ENCODE results near the gene FAM83G.
"Not testable (repeated sequence)": the region's sequence is repeated elsewhere in the genome, so short reads cannot be mapped to it uniquely, and the experiment has no call there.

Gene FAM83G

GRCh38 chr17:18937981-18938691 is 66.4 kb downstream of the FAM83G start:
- TF ChIP-seq, protein P1, sequence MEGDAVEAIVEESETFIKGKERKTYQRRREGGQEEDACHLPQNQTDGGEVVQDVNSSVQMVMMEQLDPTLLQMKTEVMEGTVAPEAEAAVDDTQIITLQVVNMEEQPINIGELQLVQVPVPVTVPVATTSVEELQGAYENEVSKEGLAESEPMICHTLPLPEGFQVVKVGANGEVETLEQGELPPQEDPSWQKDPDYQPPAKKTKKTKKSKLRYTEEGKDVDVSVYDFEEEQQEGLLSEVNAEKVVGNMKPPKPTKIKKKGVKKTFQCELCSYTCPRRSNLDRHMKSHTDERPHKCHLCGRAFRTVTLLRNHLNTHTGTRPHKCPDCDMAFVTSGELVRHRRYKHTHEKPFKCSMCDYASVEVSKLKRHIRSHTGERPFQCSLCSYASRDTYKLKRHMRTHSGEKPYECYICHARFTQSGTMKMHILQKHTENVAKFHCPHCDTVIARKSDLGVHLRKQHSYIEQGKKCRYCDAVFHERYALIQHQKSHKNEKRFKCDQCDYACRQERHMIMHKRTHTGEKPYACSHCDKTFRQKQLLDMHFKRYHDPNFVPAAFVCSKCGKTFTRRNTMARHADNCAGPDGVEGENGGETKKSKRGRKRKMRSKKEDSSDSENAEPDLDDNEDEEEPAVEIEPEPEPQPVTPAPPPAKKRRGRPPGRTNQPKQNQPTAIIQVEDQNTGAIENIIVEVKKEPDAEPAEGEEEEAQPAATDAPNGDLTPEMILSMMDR (IDR thresholded peaks at IDR 0.05; ENCODE audit: insufficient read depth, low read depth, low read length, missing control alignments) = no peak
- no peak overlapping the region for H3K4me3 ChIP-seq (ENCODE audit: low read length)
- no peak for DNase-seq (ENCODE audit: low read depth)

DNA sequence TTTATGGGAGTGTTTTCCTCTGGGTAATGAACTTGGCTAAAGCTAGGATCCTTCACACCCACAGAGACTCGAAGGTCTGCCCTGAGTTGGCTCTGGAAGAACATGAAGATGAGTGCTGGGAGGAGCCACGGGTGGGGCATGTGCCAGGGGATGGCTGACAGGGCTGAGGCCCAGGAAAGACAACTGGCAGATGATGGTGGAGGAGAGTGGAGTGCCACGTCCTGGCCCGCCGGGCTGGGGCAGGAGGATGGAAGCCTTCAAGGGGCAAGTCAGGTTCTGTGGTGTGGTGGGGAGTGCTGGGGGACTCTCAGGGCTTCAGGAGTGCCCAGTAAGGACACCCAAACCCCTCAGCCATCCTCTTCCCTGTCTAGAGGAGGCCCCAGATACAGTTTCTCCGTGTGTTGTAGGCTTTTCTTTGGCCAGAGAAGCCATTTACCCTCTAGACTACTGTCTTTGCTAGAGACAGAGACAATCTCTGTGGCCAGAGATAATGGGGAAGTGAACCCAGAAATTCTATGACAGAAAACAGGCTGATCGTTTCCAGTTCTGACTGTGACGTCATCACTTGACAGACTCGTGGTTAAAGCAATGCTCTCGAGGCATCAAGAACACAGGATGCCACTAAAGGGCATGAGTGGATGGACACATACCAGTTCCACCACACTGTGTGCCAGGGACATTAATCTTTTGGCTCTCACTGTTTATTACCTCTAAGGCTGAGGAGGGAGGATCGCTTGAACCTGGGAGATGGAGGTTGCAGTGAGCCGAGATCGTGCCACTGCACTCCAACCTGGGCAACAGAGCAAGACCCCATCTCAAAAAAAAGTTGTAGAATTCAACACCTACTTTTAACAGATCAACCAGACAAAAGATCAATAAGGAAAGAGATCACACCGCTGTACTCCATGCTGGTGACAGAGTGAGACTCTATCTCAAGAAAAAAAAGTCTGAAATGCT is 71.2 kb downstream of the FAM83G start:
- no peak overlapping the region for H3K4me3 ChIP-seq (ENCODE audit: low read length)
- no peak for DNase-seq (ENCODE audit: low read depth)
- TF ChIP-seq, protein P1 (IDR thresholded peaks at IDR 0.05; ENCODE audit: insufficient read depth, low read depth, low read length, missing control alignments) = no peak

DNA sequence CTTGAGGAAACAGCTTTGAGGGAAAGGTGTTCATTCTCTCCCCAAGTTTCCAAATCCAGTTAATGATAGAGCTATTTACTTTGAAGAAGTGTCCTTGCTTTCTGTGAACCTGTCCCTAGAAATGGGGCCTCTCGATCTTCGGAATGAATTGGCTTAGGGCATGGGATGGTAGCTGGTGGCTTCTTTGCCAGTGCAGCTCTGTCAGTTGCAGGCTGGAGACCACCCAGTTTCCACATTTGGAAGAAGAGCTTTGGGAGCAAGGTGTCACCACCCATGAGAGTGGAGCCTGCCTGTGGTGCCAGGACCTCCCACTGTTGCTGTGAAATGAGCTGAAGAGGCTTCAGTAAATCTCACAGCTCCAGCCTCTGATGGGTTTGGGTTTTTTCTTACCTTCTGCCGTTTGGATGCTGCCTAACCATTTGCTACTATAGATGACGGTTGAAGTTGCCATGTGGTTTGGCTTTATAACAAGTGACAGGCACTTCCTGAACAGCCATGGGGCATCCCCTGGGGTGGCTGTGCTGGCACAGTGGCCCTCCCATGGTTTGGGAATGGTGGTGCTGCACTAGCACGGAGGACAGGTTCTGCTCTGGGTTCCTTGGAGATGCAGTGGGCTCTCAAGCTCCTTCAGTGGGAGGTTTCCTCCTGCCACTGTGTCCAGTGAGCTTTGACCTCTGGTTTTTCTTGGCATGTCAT is 72.1 kb downstream of the FAM83G start:
- DNase-seq (ENCODE audit: low read depth) = no peak
- no peak overlapping the region for H3K4me3 ChIP-seq (ENCODE audit: low read length)
- TF ChIP-seq, protein P1 (IDR thresholded peaks at IDR 0.05; ENCODE audit: insufficient read depth, low read depth, low read length, missing control alignments) = no peak

DNA sequence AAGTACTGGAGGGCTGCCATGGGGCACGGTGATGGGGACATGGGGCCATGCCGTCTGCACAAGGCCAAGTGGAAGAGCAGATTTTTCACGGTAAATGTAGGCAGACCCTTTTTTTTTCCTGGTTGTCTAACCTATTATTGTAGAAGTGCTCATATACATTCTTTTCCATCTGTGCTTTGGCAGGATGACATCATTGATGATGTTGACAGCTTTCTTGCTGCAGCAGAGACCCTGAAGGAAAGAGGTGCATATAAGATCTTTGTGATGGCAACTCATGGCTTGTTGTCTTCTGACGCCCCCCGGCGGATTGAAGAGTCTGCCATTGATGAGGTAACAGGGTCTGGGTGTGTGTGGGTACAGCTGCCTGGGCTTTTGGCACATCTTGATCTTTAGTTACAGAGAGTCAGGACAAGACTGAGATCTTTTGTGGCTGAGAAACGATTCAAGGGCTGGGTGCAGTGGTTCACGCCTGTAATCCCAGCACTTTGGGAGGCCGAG is 75.9 kb downstream of the FAM83G start:
- H3K4me3 ChIP-seq (ENCODE audit: low read length) = no peak overlapping the region
- TF ChIP-seq, protein P1 (IDR thresholded peaks at IDR 0.05; ENCODE audit: insufficient read depth, low read depth, low read length, missing control alignments) = no peak
- no peak for DNase-seq (ENCODE audit: low read depth)

DNA sequence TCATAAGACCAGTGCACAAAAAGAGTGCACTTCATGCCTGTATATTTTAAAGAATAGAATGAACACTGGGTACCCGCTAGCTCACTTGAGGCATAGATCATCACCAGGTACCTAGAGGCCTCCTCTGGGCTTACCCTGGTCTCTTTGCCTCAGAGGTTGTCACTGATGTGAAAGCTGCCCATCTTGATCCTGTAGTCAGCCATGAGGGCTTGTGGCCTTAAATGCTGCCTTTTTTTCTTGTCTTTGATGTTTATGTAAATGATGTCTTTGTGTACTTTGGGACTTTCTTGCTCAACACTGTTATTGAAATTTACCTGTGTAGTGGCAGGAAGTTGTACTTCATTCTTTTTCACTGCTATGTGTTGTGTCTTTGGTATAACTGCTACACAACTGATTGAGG is 79.4 kb downstream of the FAM83G start:
- TF ChIP-seq, protein P1 (IDR thresholded peaks at IDR 0.05; ENCODE audit: insufficient read depth, low read depth, low read length, missing control alignments) = no peak
- DNase-seq (ENCODE audit: low read depth) = no peak
- H3K4me3 ChIP-seq (ENCODE audit: low read length) = no peak overlapping the region

DNA sequence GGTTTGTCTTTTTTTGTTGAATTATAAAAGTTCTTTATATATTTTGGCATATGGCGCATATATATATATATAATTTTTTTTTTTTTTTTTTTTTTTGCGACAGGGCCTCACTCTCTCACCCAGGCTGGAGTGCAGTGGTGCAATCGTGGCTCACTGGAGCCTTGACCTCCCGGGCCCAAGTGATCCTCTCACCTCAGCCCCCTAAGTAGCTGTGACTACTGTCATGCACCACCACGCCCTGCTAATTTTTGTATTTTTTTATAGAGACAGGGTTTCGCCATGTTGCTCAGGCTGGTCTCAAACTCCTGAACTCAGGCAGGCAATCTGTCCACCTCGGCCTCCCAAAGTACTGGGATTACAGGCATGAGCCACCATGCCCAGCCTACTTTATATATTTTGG is 82.0 kb downstream of the FAM83G start:
- not testable (repeated sequence) for DNase-seq (ENCODE audit: low read depth); H3K4me3 ChIP-seq (ENCODE audit: low read length)
